ENCODE results near the gene ANK2.

Gene ANK2

GRCh38 chr4:113405874-113406722 is 356.6 kb downstream of the ANK2 start:
- no peak for DNase-seq

GRCh38 chr4:113406723-113407016 is 357.2 kb downstream of the ANK2 start:
- DNase-seq: no peak

- no peak for DNase-seq
Observed at GRCh38 chr4:113407409-113407808, 358.0 kb downstream of the ANK2 start.

- DNase-seq: no peak
Observed at GRCh38 chr4:113409181-113409580, 359.7 kb downstream of the ANK2 start.

- DNase-seq: no peak
Observed at GRCh38 chr4:113410686-113411085, 361.2 kb downstream of the ANK2 start.

- no peak for DNase-seq
Observed at GRCh38 chr4:113411496-113411938, 362.1 kb downstream of the ANK2 start.

GRCh38 chr4:113419631-113420030 is 370.2 kb downstream of the ANK2 start:
- no peak for DNase-seq

- DNase-seq: no peak
Observed at GRCh38 chr4:113420938-113421337, 371.5 kb downstream of the ANK2 start.

GRCh38 chr4:113423631-113424030 is 374.2 kb downstream of the ANK2 start:
- no peak for DNase-seq

- DNase-seq: no peak
Observed at GRCh38 chr4:113433116-113433515, 383.7 kb downstream of the ANK2 start.

Data from eye (tissue), 1 donor.